Measurements from ENCODE around the gene CREB3L2.
A peak's percentile ranks its signal among the peaks of the same experiment; 100 is the strongest.
"Not testable (repeated sequence)": the region's sequence is repeated elsewhere in the genome, so short reads cannot be mapped to it uniquely, and the experiment has no call there.

CREB3L2 gene

GRCh38 chr7:137867289-137867688 is 134.6 kb downstream of the CREB3L2 start:
- DNase-seq, result no peak

DNA sequence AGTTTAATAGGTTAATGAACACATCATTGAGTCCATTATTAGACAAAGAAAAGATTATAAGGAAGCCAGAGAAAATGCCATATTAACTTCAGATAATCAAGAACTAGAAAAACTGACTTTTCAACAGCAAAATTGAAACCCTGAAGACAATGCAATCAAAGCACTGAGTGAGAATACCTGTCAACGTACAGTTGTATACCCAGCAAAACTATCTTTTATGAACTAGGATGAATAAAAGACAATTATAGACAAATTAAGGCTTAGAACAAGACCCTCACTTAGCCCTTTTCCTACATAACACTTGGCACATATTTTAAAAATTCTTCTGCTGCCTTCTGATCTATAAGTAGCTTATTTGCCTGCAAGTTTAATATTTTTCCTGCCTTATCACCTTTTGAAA is 136.1 kb downstream of the CREB3L2 start:
- no peak for DNase-seq

DNA sequence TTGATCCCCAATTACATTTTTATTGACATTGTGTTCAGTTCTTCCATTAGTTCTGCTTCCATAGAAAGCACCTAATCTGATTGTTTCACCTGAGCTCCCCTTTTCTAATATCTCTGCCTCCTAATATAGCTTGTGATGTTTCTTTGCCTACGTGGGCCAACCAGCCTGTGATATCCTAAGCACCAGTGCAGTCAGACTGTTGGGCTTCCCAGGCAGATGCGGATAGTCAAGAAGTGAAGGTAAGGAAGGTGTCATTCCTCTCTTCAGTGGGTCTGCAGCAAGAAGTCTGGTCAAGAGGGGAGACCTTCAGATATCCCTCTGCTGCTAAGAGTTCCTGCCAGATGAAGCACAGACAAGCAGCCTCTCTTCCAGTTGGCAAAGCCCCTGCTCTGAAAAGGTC is 138.9 kb downstream of the CREB3L2 start:
- DNase-seq, result no peak

DNA sequence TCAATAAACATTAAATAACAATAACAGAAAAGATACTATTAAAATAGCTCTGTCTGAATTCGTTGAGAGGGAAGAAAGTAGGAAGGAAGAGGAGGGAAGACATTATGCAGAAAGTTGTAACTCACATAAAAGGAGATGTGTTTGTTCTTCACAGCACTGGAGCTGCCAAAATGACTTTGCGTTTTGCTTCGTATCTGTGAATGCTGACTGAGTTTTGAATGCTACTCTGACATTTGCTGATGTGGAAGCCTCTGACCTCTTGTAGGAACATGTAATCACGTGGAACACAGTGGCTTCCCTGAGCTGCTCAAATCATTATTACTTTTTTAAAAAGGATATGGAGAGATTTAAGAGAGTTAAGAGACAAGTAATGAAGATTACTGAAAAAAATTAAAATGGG is 139.5 kb downstream of the CREB3L2 start:
- no peak for DNase-seq

GRCh38 chr7:137860542-137860941 is 141.3 kb downstream of the CREB3L2 start:
- no peak for DNase-seq

DNA sequence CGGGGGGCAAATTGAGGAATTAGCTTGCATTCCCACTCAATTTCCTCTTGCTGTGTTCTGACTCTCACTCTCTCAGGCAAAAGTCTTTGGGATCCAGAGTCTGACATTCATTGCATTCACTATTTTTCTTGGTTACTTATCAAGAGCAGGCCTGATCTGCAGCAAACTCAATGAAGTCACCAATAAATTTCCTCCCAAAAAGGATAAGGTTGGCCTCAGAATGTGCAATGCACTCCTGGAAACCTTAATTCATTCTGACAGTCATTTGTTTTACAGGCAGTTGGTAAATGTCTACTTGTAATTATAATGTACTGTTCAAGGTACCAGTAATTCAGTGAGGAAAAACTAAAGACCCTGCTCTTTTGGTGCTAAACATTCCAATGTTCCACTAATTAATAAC is 148.8 kb downstream of the CREB3L2 start:
- DNase-seq, result no peak

DNA sequence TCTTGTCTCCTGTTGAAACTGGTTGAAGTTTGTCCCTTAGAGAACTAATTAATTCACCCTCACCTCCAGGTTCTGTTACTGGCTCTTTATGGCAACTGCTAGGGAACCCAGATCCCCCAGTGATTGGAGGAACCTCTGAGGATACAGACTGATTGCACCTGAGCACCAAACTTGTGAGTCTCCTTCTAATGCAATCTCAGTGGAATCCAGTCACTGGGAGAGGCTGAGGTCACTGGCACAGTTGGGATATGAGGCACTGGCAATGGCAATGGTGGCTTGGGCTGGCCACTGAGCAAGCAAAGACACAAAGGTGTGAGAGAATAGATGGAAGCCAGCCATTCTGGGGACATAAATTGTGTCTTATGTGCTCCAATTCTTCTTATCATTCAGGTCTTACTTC is 149.8 kb downstream of the CREB3L2 start:
- no peak for DNase-seq

- no peak for DNase-seq
Measured at GRCh38 chr7:137850972-137851945, 150.6 kb downstream of the CREB3L2 start.

GRCh38 chr7:137850571-137850970 is 151.3 kb downstream of the CREB3L2 start:
- DNase-seq, result no peak

DNA sequence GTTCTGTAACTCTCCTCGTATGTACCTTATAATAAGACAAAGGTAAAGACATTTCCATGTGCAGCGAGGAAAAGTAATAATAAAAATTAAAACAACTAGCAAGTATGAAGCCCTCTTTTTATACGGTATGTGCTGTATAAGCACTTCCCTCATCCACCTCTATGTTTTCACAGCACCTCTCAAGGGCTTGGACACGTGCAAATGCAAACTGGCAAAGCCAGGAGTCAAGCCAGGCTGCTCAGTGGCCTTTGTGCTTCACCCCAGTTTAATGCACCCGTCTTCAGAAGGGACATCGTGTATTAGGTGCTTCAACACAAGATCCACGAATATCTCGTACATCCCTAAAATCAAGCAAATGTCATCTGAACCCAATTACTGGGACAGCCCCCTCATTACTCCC is 153.8 kb downstream of the CREB3L2 start:
- no peak for DNase-seq

DNA sequence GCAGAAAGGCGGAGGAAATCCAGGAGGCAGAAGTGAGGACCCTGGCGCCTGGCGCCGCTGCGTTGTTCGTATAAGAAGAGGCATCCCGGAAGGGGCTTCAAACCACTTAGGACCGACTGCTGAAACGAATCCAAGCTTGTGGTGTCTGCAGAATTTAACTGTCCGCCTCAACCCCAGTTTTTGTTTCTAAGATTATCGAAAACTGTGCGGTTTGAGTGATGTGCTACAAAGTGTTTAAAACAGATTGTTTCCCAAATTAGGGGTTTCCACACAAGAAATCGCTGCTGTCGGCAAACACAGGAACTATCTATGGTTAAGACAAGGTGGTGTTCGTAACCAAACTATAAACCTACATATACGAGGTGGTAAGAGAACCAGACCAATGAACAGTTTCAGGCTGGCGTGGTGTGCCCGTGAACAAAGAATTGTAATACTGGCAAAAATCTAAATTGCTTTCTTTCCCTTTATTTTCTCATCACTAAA is 154.3 kb downstream of the CREB3L2 start:
- no peak for DNase-seq

- DNase-seq, result peak; percentile 17
Measured at GRCh38 chr7:137846827-137847567, 154.9 kb downstream of the CREB3L2 start, which contains the start of gene DGKI. Gene DGKI, minus strand, starts transcription at chr7:137846974.

- no peak for DNase-seq
Measured at GRCh38 chr7:137846549-137846826, 155.4 kb downstream of the CREB3L2 start.

DNA sequence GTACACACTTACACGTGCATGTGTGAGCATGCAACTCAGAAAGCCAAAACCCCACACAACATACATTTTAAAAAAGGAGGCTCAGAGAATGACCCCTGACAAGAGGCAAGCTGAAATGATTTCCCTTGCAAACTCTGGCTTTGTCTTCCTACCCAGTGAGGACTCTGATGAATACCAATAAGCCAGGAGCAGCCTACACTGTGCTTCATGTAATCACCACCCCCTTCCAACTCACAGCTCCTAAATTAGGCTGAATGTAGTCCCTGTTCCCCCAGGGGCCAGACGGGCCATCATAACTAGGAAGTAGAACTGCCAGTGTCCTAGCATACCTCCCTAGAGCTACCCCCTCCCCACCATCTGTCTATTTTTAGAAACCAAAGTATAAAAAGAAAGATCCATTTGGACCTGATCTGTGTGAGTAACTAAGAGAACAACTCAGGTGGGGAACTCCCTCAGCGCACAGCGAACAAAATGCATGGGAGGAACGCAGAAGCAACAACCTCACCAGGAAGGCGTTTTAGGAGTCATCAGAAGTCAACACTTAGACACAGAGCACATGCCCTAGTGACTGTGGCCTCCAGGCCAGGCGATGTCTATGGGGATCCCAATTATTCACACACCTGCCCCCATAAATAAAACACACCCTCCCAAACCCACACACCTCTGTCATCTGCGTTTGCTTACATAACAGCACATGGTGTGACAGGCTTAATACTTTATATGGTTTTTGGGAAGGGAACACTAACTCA is 157.0 kb downstream of the CREB3L2 start:
- DNase-seq, result no peak

DNA sequence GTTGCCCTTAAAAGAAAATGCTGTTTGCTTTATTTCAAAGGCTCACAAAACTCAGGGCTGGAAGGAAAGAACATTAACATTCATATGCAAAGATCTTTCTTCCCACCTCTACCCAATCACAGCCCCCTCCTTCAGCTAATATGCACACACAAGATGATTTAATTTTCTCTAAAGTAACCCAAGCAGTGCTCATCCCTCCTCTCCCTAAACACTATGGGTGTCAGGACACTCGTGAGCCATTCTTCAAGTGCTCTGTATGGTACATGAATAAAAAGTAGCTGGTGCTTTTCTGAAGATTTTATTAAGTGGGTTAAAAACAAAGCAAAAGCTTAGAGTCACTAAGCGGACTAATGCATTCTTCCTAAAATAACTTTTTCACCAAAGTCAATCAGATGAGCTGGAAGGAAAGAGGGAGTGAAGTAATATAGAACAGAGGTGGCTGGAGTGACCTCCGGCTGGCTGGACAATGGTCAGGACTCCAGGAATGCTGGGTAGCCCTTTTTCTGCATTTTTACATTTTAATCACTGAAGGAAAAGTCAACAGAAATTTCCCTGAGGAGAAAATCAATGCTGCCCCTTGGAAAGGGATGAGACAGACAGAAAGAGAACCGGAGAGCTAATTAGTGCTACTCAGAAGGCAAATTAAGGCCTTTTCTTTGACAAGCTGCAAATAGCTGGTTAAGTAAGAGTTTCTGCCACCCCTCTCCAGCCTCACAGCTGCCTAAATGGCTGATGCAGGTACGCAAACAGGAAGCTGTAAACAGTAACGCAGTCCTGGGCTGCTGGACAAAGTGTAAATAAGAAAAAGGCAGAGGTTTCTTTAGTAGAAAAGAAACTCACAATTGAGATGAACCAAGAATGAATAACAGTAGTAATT is 161.7 kb downstream of the CREB3L2 start:
- DNase-seq, result no peak

DNA sequence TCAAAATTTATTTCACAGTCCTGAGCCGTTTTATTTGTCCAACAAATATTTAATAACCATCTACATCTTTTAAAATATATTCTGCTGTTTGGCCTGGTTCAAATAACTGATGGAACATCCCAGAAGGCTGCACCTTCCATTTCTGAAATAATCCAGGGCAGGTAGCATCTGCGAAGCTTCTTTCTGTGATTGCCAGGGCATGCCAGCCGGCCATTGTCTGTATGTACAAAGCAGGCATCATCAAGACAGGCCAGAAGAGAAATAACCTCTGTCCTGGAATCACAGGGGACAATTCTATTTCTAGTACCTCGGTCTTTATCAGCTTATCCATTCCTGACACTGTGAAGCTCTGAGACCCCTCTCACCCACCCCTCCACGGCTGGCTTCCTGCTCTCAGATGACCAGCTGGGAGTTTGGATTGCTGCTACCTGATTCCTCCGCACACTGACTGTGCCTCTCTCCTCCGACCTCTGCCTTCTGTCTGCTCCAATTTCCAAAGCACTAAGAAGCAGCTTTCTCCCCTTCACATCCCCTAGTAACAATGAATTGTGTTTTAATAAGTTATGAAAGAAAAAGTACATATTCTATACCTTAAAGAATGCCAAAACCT is 163.1 kb downstream of the CREB3L2 start:
- DNase-seq, result no peak

DNA sequence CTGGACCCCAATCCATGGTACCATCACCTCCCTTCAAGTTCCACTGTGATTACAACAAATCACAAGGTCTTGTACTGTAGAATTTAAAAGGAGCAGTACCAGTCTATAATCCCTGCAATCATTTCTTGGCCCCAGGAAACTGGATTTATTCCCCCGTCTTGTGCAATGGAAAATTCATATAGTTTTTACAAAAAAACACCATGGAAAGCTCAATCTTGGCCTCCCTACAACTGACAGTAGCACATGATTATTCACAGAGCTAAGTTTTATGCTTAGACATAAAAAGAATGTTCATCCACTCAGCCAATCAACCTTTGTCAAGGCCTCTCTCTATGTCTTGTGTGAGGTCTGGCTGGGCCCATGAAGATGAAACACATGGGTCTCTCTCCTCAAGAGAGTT is 165.3 kb downstream of the CREB3L2 start:
- no peak for DNase-seq

- no peak for DNase-seq
Measured at GRCh38 chr7:137836113-137836509, 165.8 kb downstream of the CREB3L2 start.

DNA sequence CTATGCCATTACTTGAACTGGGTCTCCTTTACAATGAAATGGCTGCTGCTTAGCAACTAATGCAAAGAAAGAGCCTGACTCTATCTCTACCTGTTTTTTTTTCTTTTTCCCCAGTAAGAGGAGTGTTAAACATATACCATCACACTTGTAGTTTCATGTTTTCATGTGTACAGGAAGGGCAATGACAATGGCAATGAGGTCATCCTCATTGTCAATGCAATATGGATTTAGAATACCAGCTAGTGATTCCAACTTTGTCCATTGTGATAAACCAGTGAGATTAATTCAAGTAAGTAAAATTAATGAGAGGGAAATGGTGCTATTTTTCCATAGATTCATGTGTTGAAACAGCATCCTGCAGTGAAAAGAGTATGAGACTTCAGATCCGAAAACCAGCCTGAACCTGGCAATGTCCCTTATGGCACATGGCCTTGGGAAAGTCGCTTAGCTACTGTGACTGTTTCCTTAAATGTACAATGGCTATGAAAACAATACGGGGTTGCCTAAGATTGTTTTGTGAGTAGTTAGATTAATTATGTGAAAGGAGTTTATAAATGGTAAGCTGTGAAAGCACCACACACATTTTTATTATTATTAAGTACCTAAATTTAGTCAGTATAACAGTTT is 166.3 kb downstream of the CREB3L2 start:
- no peak for DNase-seq

DNA sequence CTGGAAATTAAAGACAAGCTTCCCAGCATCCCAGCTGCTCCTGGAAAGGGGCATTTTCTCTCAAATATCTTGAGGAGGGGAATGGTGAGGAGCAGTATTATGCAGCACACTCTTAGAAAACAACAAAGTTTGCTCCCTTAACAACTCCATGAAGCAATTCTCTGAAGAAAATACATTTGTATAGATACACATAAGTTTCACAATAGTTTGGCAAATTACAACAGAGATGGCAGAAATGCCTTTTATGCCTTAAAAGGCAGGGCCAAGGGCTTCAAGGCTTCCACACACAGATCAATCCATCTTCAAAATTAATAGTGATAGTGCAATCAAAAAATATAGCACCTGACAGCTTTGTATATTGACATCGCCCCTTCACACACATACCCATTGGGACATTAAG is 167.3 kb downstream of the CREB3L2 start:
- DNase-seq, result no peak

GRCh38 chr7:137832990-137833389 is 168.9 kb downstream of the CREB3L2 start:
- DNase-seq, result not testable (repeated sequence)
